ENCODE measurements around the gene INSR.
"Not testable (repeated sequence)": the region's sequence is repeated elsewhere in the genome, so short reads cannot be mapped to it uniquely, and the experiment has no call there.

Gene INSR

GRCh38 chr19:7257148-7258040 is 36.8 kb downstream of the INSR start:
- peak; percentile 31 for DNase-seq

GRCh38 chr19:7255631-7256030 is 38.6 kb downstream of the INSR start:
- no peak for DNase-seq

- DNase-seq, result no peak
Observed at GRCh38 chr19:7255119-7255518, 39.1 kb downstream of the INSR start.

GRCh38 chr19:7254590-7254989 is 39.6 kb downstream of the INSR start:
- DNase-seq, result no peak

- no peak for DNase-seq
Observed at GRCh38 chr19:7252364-7252763, 41.9 kb downstream of the INSR start.

- DNase-seq, result no peak
Observed at GRCh38 chr19:7251494-7251893, 42.7 kb downstream of the INSR start.

- no peak for DNase-seq
Observed at GRCh38 chr19:7250951-7251350, 43.3 kb downstream of the INSR start.

- DNase-seq, result no peak
Observed at GRCh38 chr19:7250057-7250596, 44.1 kb downstream of the INSR start.

- no peak for DNase-seq
Observed at GRCh38 chr19:7247155-7247554, 47.1 kb downstream of the INSR start.

- DNase-seq, result no peak
Observed at GRCh38 chr19:7246601-7247000, 47.6 kb downstream of the INSR start.

GRCh38 chr19:7242601-7243258 is 51.5 kb downstream of the INSR start:
- peak; percentile 66 for DNase-seq

GRCh38 chr19:7238051-7238450 is 56.2 kb downstream of the INSR start:
- no peak for DNase-seq

GRCh38 chr19:7236153-7236552 is 58.1 kb downstream of the INSR start:
- DNase-seq, result no peak

GRCh38 chr19:7230826-7231225 is 63.4 kb downstream of the INSR start:
- no peak for DNase-seq

GRCh38 chr19:7229735-7230134 is 64.5 kb downstream of the INSR start:
- no peak for DNase-seq

GRCh38 chr19:7228935-7229541 is 65.2 kb downstream of the INSR start:
- no peak for DNase-seq

- no peak for DNase-seq
Observed at GRCh38 chr19:7227735-7228134, 66.5 kb downstream of the INSR start.

GRCh38 chr19:7227149-7227548 is 67.1 kb downstream of the INSR start:
- DNase-seq, result not testable (repeated sequence)

GRCh38 chr19:7226739-7227138 is 67.5 kb downstream of the INSR start:
- DNase-seq, result no peak

GRCh38 chr19:7225741-7226140 is 68.5 kb downstream of the INSR start:
- DNase-seq, result no peak

- DNase-seq, result no peak
Observed at GRCh38 chr19:7224995-7225394, 69.2 kb downstream of the INSR start.

- DNase-seq, result no peak
Observed at GRCh38 chr19:7224209-7224686, 70.0 kb downstream of the INSR start.

GRCh38 chr19:7223429-7223828 is 70.8 kb downstream of the INSR start:
- DNase-seq, result no peak

GRCh38 chr19:7219056-7219455 is 75.2 kb downstream of the INSR start:
- DNase-seq, result no peak

Measured in fibroblast of upper back skin (primary cell).